ENCODE results near the gene ACOT11. TPM values are rescaled to one million over a fixed set of nuclear protein-coding genes. Genes with fewer than 3 reads are reported as not detected.

ACOT11 gene
- total RNA-seq, 1 donor from 2014 or later: 1.7 TPM

DNA sequence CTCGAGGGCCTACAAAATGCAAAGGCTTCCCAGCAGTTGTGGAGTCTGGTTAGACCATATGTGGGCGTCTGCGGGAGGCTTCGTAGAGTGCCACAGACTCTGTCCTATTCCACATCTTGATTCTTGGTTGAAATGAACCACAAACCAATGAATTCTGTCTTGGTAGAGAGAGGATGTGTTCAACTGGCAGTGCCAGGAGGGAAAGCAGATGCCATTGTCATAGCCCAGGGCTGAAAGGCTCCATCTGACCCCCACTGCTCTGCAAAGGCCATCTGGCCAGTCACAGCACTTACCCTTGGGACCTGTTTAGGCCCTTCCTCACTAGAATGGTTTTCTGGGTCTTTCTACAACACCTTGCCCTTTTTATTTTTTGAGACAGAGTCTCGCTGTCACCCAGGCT is 22.1 kb downstream of the ACOT11 start:
- Mint-ChIP-seq H3K27ac (no peak overlapping the region), H3K36me3 (ENCODE audit: insufficient read depth) (no peaks in the 10 kb centered on the region), H3K4me3 (ENCODE audit: low read depth) (no peak overlapping the region), H3K27me3 (peaks cover 10% of the 10 kb centered on the region), H3K4me1 (ENCODE audit: low read depth) (peaks cover 2% of the 10 kb centered on the region), H3K9me3 (ENCODE audit: low read depth) (no peaks in the 10 kb centered on the region)
- no peak for DNase-seq (ENCODE audit: low spot score, unreplicated experiment)
- TF ChIP-seq, protein P1, sequence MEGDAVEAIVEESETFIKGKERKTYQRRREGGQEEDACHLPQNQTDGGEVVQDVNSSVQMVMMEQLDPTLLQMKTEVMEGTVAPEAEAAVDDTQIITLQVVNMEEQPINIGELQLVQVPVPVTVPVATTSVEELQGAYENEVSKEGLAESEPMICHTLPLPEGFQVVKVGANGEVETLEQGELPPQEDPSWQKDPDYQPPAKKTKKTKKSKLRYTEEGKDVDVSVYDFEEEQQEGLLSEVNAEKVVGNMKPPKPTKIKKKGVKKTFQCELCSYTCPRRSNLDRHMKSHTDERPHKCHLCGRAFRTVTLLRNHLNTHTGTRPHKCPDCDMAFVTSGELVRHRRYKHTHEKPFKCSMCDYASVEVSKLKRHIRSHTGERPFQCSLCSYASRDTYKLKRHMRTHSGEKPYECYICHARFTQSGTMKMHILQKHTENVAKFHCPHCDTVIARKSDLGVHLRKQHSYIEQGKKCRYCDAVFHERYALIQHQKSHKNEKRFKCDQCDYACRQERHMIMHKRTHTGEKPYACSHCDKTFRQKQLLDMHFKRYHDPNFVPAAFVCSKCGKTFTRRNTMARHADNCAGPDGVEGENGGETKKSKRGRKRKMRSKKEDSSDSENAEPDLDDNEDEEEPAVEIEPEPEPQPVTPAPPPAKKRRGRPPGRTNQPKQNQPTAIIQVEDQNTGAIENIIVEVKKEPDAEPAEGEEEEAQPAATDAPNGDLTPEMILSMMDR (IDR thresholded peaks at IDR 0.05; ENCODE audit: unreplicated experiment): no peak

- no peak for DNase-seq (ENCODE audit: low spot score, unreplicated experiment)
- H3K4me1 Mint-ChIP-seq (ENCODE audit: low read depth): peaks cover 3% of the 10 kb centered on the region
Measured at GRCh38 chr1:54571326-54571725, 23.3 kb downstream of the ACOT11 start.

GRCh38 chr1:54571803-54572541 is 23.9 kb downstream of the ACOT11 start:
- H3K36me3 Mint-ChIP-seq (ENCODE audit: insufficient read depth): no peaks in the 10 kb centered on the region
- H3K4me1 Mint-ChIP-seq (ENCODE audit: low read depth): peaks cover 3% of the 10 kb centered on the region
- H3K27ac Mint-ChIP-seq: no peak overlapping the region
- peaks cover 8% of the 10 kb centered on the region for H3K27me3 Mint-ChIP-seq
- TF ChIP-seq, protein P1 (IDR thresholded peaks at IDR 0.05; ENCODE audit: unreplicated experiment): no peak
- no peak overlapping the region for H3K4me3 Mint-ChIP-seq (ENCODE audit: low read depth)
- H3K9me3 Mint-ChIP-seq (ENCODE audit: low read depth): no peaks in the 10 kb centered on the region
- no peak for DNase-seq (ENCODE audit: low spot score, unreplicated experiment)

More at GRCh38 chr1:54571326-54571725, 23.3 kb downstream of the ACOT11 start:
- H3K27ac Mint-ChIP-seq: no peak overlapping the region
- H3K27me3 Mint-ChIP-seq: peaks cover 10% of the 10 kb centered on the region
- no peaks in the 10 kb centered on the region for H3K36me3 Mint-ChIP-seq (ENCODE audit: insufficient read depth)
- H3K9me3 Mint-ChIP-seq (ENCODE audit: low read depth): no peaks in the 10 kb centered on the region
- TF ChIP-seq, protein P1 (IDR thresholded peaks at IDR 0.05; ENCODE audit: unreplicated experiment): no peak
- no peak overlapping the region for H3K4me3 Mint-ChIP-seq (ENCODE audit: low read depth)

DNA sequence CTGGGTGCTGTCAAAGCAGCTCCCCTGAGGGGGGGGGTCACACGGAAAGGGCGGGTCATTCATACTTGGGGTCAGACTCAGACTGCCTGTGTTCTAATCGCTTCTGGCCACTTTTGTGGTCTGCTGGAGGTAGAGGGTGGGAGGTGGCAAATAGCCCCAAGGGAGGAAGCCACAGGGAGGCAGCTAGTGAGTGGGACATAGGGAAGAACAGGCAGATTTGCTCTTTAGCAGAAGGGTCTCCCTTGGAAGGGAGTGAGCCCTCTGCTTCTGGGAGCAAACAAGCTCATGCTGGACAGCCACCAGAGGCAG is 24.5 kb downstream of the ACOT11 start:
- Mint-ChIP-seq H3K36me3 (ENCODE audit: insufficient read depth) (no peaks in the 10 kb centered on the region), H3K27me3 (peaks cover 7% of the 10 kb centered on the region), H3K27ac (no peak overlapping the region), H3K9me3 (ENCODE audit: low read depth) (no peaks in the 10 kb centered on the region), H3K4me1 (ENCODE audit: low read depth) (peaks cover 3% of the 10 kb centered on the region), H3K4me3 (ENCODE audit: low read depth) (no peak overlapping the region)
- no peak for DNase-seq (ENCODE audit: low spot score, unreplicated experiment)
- TF ChIP-seq, protein P1 (IDR thresholded peaks at IDR 0.05; ENCODE audit: unreplicated experiment): no peak

GRCh38 chr1:54574158-54574778 is 26.2 kb downstream of the ACOT11 start:
- DNase-seq (ENCODE audit: low spot score, unreplicated experiment): no peak
- peaks cover 8% of the 10 kb centered on the region for H3K4me1 Mint-ChIP-seq (ENCODE audit: low read depth)
- H3K4me3 Mint-ChIP-seq (ENCODE audit: low read depth): no peak overlapping the region
- TF ChIP-seq, protein P1 (IDR thresholded peaks at IDR 0.05; ENCODE audit: unreplicated experiment): no peak
- H3K27me3 Mint-ChIP-seq: no peaks in the 10 kb centered on the region
- no peaks in the 10 kb centered on the region for H3K9me3 Mint-ChIP-seq (ENCODE audit: low read depth)
- no peaks in the 10 kb centered on the region for H3K36me3 Mint-ChIP-seq (ENCODE audit: insufficient read depth)
- H3K27ac Mint-ChIP-seq: no peak overlapping the region

Measured in progenitor cell of endocrine pancreas (in vitro differentiated cells).